ENCODE results near the gene ICA1L. TPM values are rescaled to one million over a fixed set of nuclear protein-coding genes. Genes with fewer than 3 reads are reported as not detected.

The ICA1L gene
- total RNA-seq, 3 donors from 2014 or later: 9.5 to 14.5 (median 14.4) TPM

DNA sequence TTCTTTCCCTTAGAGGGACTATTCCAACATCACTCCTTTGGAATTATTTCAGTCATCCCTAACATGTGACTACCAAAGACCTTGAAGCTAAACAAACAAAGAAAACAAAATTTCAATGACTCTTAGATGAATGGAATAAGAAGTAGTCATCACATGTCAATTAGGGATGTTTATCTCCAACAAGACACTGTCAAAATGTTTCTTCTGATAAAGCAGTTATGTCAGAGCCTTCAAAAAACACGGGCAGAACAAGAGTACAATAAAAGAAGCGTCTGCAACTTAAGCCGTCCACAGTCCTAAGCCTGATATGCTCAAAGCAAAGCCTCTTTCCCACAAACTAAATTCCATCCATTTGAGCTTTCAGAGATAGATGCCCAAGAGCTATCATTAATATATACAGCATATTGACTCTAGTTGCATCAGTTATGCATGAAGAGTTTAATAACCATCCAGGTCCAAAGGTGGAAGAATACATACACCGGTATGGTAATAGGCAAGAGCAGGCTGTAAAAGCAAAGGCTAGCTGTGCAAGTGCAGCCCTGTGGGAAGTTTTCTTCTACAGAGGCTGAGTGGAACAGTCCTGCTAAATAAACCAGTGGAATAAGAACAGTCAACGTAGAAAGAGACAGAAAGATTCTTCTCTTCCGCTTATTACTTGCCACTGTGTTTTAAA, 98.1 kb downstream of the ICA1L start:
- Histone ChIP-seq H3K4me1 (no peaks in the 10 kb centered on the region), H3K9me3 (no peaks in the 10 kb centered on the region), H3K27ac (no peak overlapping the region), H3K27me3 (no peaks in the 10 kb centered on the region), H3K4me3 (no peak overlapping the region), H3K36me3 (no peaks in the 10 kb centered on the region)
- DNase-seq (ENCODE audit: low spot score in 2 of 2): no peak
- TF ChIP-seq POLR2A (IDR thresholded peaks at IDR 0.05) (no peak), POLR2AphosphoS5 (IDR thresholded peaks at IDR 0.05) (no peak)
- TF ChIP-seq, protein P1, sequence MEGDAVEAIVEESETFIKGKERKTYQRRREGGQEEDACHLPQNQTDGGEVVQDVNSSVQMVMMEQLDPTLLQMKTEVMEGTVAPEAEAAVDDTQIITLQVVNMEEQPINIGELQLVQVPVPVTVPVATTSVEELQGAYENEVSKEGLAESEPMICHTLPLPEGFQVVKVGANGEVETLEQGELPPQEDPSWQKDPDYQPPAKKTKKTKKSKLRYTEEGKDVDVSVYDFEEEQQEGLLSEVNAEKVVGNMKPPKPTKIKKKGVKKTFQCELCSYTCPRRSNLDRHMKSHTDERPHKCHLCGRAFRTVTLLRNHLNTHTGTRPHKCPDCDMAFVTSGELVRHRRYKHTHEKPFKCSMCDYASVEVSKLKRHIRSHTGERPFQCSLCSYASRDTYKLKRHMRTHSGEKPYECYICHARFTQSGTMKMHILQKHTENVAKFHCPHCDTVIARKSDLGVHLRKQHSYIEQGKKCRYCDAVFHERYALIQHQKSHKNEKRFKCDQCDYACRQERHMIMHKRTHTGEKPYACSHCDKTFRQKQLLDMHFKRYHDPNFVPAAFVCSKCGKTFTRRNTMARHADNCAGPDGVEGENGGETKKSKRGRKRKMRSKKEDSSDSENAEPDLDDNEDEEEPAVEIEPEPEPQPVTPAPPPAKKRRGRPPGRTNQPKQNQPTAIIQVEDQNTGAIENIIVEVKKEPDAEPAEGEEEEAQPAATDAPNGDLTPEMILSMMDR (IDR thresholded peaks at IDR 0.05): no peak
- intact Hi-C loops (cut with DNase I; ENCODE audit: low total_unique reads): no loop called here

DNA sequence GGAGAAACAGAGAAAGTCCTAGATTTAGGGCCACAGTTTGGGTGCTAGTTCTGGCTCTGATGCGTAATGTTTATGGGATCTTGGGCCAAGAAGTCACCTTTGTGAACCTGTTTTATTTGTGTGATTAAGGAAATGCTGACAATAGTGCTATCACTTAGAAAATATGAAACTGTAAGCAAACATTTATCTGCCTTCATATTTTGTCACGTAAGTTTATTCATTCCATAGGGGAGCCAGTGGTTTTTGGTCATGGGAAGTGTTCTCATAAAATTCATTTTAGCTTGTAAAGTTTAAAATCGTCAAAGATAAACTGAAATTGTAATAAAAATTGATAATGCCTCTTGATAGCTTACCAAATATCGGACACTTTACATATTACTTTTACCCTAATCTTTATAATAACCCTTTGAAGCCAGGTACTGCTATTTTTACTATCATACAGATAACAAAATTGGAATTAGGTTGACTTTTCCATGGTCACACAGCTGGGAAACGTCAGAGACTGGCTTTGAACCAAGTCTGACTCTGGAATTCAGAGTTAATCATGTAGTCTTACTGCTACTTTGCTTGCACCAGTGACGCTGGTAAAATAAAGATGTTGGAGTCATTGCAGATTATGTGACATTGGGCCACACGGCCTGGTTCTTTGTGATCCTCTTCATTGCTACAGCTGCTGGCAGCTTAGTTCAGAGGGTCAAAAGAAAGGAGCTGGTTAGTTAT, 99.7 kb downstream of the ICA1L start:
- Histone ChIP-seq H3K36me3 (no peaks in the 10 kb centered on the region), H3K4me1 (no peaks in the 10 kb centered on the region), H3K27me3 (no peaks in the 10 kb centered on the region), H3K4me3 (no peak overlapping the region), H3K27ac (no peak overlapping the region), H3K9me3 (no peaks in the 10 kb centered on the region)
- intact Hi-C loops (cut with DNase I; ENCODE audit: low total_unique reads): no loop called here
- TF ChIP-seq, protein P1 (IDR thresholded peaks at IDR 0.05): no peak
- TF ChIP-seq POLR2AphosphoS5 (IDR thresholded peaks at IDR 0.05) (no peak), POLR2A (IDR thresholded peaks at IDR 0.05) (no peak)
- DNase-seq (ENCODE audit: low spot score in 2 of 2): no peak

DNA sequence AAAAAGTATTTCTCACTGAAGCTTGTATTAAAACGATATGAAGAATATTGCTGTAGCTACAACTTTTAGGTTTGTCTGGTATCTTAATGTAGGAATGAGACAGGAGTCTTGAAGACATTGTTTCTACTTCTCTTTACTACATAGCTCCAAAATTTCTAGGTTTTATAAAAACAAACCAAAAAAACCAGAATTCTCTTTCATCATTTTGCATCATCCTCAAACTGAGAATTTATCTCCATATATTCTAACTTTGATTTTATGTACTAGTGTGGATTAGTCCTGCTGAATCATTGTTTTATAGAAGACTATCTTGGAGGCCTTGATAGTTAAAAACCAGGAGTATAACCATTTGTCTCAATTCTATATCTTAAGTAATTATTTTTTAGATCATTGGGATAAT, 100.2 kb downstream of the ICA1L start:
- DNase-seq (ENCODE audit: low spot score in 2 of 2): no peak
- TF ChIP-seq, protein P1 (IDR thresholded peaks at IDR 0.05): no peak
- TF ChIP-seq POLR2A (IDR thresholded peaks at IDR 0.05) (no peak), POLR2AphosphoS5 (IDR thresholded peaks at IDR 0.05) (no peak)
- Histone ChIP-seq H3K9me3 (no peaks in the 10 kb centered on the region), H3K4me1 (no peaks in the 10 kb centered on the region), H3K36me3 (no peaks in the 10 kb centered on the region), H3K27ac (no peak overlapping the region), H3K4me3 (no peak overlapping the region), H3K27me3 (no peaks in the 10 kb centered on the region)
- intact Hi-C loops (cut with DNase I; ENCODE audit: low total_unique reads): no loop called here

DNA sequence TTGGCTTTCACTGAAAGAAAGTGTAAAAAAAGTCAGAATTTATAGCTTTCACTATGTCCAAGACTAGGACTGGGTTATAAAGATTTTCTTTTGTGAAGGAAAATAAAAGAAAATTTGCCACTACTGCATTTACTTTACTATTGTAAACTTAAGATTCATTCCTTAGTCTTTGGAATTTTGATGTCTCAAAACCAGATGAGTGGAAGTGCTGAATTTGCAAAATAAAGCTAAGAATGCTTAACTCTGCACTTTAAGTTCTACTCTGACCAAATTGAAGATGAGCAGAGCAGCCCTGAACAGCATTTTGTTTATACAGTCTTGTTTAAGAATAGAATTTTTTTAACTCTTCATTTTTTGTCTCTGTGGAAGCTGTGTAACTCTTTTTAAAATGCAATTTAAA, 102.4 kb downstream of the ICA1L start:
- H3K36me3 ChIP-seq: no peaks in the 10 kb centered on the region
- no peak for DNase-seq (ENCODE audit: low spot score in 2 of 2)
- intact Hi-C loops (cut with DNase I; ENCODE audit: low total_unique reads): no loop called here
- no peaks in the 10 kb centered on the region for H3K27me3 ChIP-seq
- H3K4me1 ChIP-seq: no peaks in the 10 kb centered on the region
- no peaks in the 10 kb centered on the region for H3K9me3 ChIP-seq
- TF ChIP-seq POLR2AphosphoS5 (IDR thresholded peaks at IDR 0.05): no peak
- no peak for TF ChIP-seq POLR2A (IDR thresholded peaks at IDR 0.05)
- TF ChIP-seq, protein P1 (IDR thresholded peaks at IDR 0.05): no peak
- H3K27ac ChIP-seq: no peak overlapping the region
- no peak overlapping the region for H3K4me3 ChIP-seq

DNA sequence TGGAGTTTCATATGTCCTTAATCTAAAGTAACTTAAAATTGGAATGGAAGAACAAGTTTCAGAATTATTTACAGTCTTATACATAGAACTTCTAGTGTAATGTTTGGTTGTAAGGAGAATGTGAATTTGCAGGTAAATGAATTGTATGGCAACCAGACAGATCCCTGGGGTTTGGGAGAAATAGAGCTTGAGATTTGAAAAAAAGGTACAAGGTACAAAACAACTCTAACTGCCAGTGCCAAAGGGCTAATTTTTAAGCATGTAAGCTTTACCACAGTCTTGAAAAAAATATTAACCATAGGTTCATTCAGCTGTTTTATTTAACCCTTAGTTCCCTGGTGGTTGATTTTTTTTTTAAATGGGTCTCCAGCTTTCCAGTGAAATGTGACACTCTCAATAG, 103.3 kb downstream of the ICA1L start:
- no peak overlapping the region for H3K27ac ChIP-seq

More for the DNA sequence above, 103.3 kb downstream of the ICA1L start:
- no peak for TF ChIP-seq POLR2A (IDR thresholded peaks at IDR 0.05)
- no peak for TF ChIP-seq POLR2AphosphoS5 (IDR thresholded peaks at IDR 0.05)
- Histone ChIP-seq H3K4me3 (no peak overlapping the region), H3K36me3 (no peaks in the 10 kb centered on the region), H3K27me3 (no peaks in the 10 kb centered on the region), H3K4me1 (no peaks in the 10 kb centered on the region), H3K9me3 (no peaks in the 10 kb centered on the region)
- intact Hi-C loops (cut with DNase I; ENCODE audit: low total_unique reads): no loop called here
- DNase-seq (ENCODE audit: low spot score in 2 of 2): no peak
